Parathyroid adenoma (tissue), 2 donors: ENCODE measurements around the gene SORCS2.

Source experiments
- H2AFZ ChIP-seq: fragments of 300-600 bp; sonication (generic); one replicate; pipeline ENCODE4 v1.7.0; 2017; ENCODE audit warnings: antibody characterized with exemption, mild to moderate bottlenecking
- H3K27ac ChIP-seq: fragments of 300-600 bp; sonication (generic); one replicate; pipeline ENCODE4 v1.7.0; 2017
- H3K27me3 ChIP-seq: fragments of 300-600 bp; sonication (generic); one replicate; pipeline ENCODE4 v1.7.0; 2017; ENCODE audit warnings: low read length; ENCODE audit not compliant: control insufficient read depth, insufficient read depth
- H3K36me3 ChIP-seq: fragments of 300-600 bp; sonication (generic); one replicate; pipeline ENCODE4 v1.7.0; 2017; ENCODE audit warnings: low read length; ENCODE audit not compliant: control insufficient read depth, insufficient read depth
- H3K4me1 ChIP-seq: fragments of 300-600 bp; sonication (generic); one replicate; pipeline ENCODE4 v1.7.0; 2017; ENCODE audit warnings: control low read depth
- H3K4me2 ChIP-seq: fragments of 300-600 bp; sonication (generic); one replicate; pipeline ENCODE4 v1.7.0; 2017; ENCODE audit warnings: low read length
- H3K4me3 ChIP-seq: fragments of 300-600 bp; sonication (generic); one replicate; pipeline ENCODE4 v1.7.0; 2017; ENCODE audit warnings: low read depth, low read length
- H3K79me2 ChIP-seq: fragments of 300-600 bp; sonication (generic); one replicate; pipeline ENCODE4 v1.7.0; 2017; ENCODE audit warnings: control low read depth
- H3K9ac ChIP-seq: fragments of 300-600 bp; sonication (generic); one replicate; pipeline ENCODE4 v1.7.0; 2017; ENCODE audit warnings: mild to moderate bottlenecking
- H3K9me3 ChIP-seq: fragments of 300-600 bp; sonication (generic); one replicate; pipeline ENCODE4 v1.7.0; 2017; ENCODE audit warnings: low read length; ENCODE audit not compliant: control insufficient read depth
- CTCF ChIP-seq: fragments of 300-600 bp; sonication (generic); IDR thresholded peaks from one replicate; pipeline ENCODE4 v1.7.0; 2017; ENCODE audit warnings: antibody characterized with exemption, mild to moderate bottlenecking
- donor health status: primary hyperparathyroidism.

The SORCS2 gene

GRCh38 chr4:7217039-7217438 lies 24.7 kb downstream of the SORCS2 start:
- Histone ChIP-seq H2AFZ (no peak overlapping the region), H3K27me3 (no peaks in the 10 kb centered on the region), H3K9ac (no peak overlapping the region), H3K4me1 (no peaks in the 10 kb centered on the region), H3K4me3 (no peak overlapping the region), H3K36me3 (no peaks in the 10 kb centered on the region), H3K4me2 (no peak overlapping the region), H3K9me3 (no peaks in the 10 kb centered on the region), H3K79me2 (no peaks in the 10 kb centered on the region), H3K27ac (no peak overlapping the region)
- no peak for TF ChIP-seq CTCF

GRCh38 chr4:7217474-7218321 lies 25.4 kb downstream of the SORCS2 start:
- Histone ChIP-seq H2AFZ (no peak overlapping the region), H3K27me3 (no peaks in the 10 kb centered on the region)

GRCh38 chr4:7218686-7219085 lies 26.3 kb downstream of the SORCS2 start:
- Histone ChIP-seq H3K4me3 (no peak overlapping the region), H2AFZ (no peak overlapping the region), H3K27me3 (no peaks in the 10 kb centered on the region), H3K9me3 (no peaks in the 10 kb centered on the region), H3K9ac (no peak overlapping the region), H3K4me2 (no peak overlapping the region), H3K79me2 (no peaks in the 10 kb centered on the region), H3K36me3 (no peaks in the 10 kb centered on the region), H3K27ac (no peak overlapping the region), H3K4me1 (no peaks in the 10 kb centered on the region)
- no peak for TF ChIP-seq CTCF

More at GRCh38 chr4:7217474-7218321, 25.4 kb downstream of the SORCS2 start:
- Histone ChIP-seq H3K27ac (no peak overlapping the region), H3K9ac (no peak overlapping the region), H3K79me2 (no peaks in the 10 kb centered on the region), H3K36me3 (no peaks in the 10 kb centered on the region), H3K4me2 (no peak overlapping the region), H3K9me3 (no peaks in the 10 kb centered on the region), H3K4me1 (no peaks in the 10 kb centered on the region), H3K4me3 (no peak overlapping the region)
- TF ChIP-seq CTCF, result no peak

GRCh38 chr4:7222521-7222920 lies 30.2 kb downstream of the SORCS2 start:
- no peak overlapping the region for H3K9ac ChIP-seq
- no peak overlapping the region for H3K4me3 ChIP-seq
- H3K27ac ChIP-seq, result no peak overlapping the region
- no peaks in the 10 kb centered on the region for H3K27me3 ChIP-seq
- H3K4me1 ChIP-seq, result no peaks in the 10 kb centered on the region
- no peak overlapping the region for H2AFZ ChIP-seq
- TF ChIP-seq CTCF, result no peak
- H3K9me3 ChIP-seq, result no peaks in the 10 kb centered on the region
- no peak overlapping the region for H3K4me2 ChIP-seq
- H3K36me3 ChIP-seq, result no peaks in the 10 kb centered on the region
- H3K79me2 ChIP-seq, result no peaks in the 10 kb centered on the region

- H3K79me2 ChIP-seq, result no peaks in the 10 kb centered on the region
- H3K4me1 ChIP-seq, result no peaks in the 10 kb centered on the region
- H3K9ac ChIP-seq, result no peak overlapping the region
- H3K4me2 ChIP-seq, result no peak overlapping the region
- H3K36me3 ChIP-seq, result no peaks in the 10 kb centered on the region
- no peak overlapping the region for H2AFZ ChIP-seq
- no peak overlapping the region for H3K27ac ChIP-seq
- H3K4me3 ChIP-seq, result no peak overlapping the region
- no peaks in the 10 kb centered on the region for H3K9me3 ChIP-seq
- no peak for TF ChIP-seq CTCF
- no peaks in the 10 kb centered on the region for H3K27me3 ChIP-seq
These were observed 31.2 kb downstream of the SORCS2 start for GRCh38 chr4:7223541-7223940.
